Activated CD4-positive, alpha-beta memory T cell treated with anti-CD3 and anti-CD28 coated beads for 36 hours (primary cell): ENCODE measurements around the gene WSB1. TPM values are rescaled to one million over a fixed set of nuclear protein-coding genes. Genes with fewer than 3 reads are reported as not detected.
"Not testable (repeated sequence)": the region's sequence is repeated elsewhere in the genome, so short reads cannot be mapped to it uniquely, and the experiment has no call there.

Source experiments
- CTCF ChIA-PET: fragments of 350-600 bp; sonication (Branson Sonifier 250); formaldehyde crosslinking; loops from one replicate; lab custom pipeline; 2021; ENCODE audit warnings: antibody characterized with exemption, inconsistent platforms; lab: Charles Lee
- POLR2A ChIA-PET: fragments of 350-600 bp; sonication (Branson Sonifier 250); formaldehyde crosslinking; loops from one replicate; lab custom pipeline; 2021; ENCODE audit warnings: antibody characterized with exemption; lab: Charles Lee
- DNase-seq: peaks from one replicate; pipeline ENCODE4 v3.0.0-alpha.2; 2020
- H3K27ac Mint-ChIP-seq: one replicate; pipeline ENCODE4 v1.8.0; 2021; ENCODE audit warnings: mixed read lengths
- H3K27me3 Mint-ChIP-seq: one replicate; pipeline ENCODE4 v1.8.0; 2021; ENCODE audit warnings: mixed read lengths
- H3K36me3 Mint-ChIP-seq: one replicate; pipeline ENCODE4 v1.8.0; 2021; ENCODE audit warnings: mixed read lengths
- H3K4me1 Mint-ChIP-seq: one replicate; pipeline ENCODE4 v1.8.0; 2021; ENCODE audit warnings: low read depth, mixed read lengths
- H3K4me3 Mint-ChIP-seq: one replicate; pipeline ENCODE4 v1.8.0; 2021; ENCODE audit warnings: mild to moderate bottlenecking, mixed read lengths
- H3K9me3 Mint-ChIP-seq: one replicate; pipeline ENCODE4 v1.8.0; 2021; ENCODE audit warnings: mixed read lengths
- intact Hi-C: fragments of 100-400 bp; cut with micrococcal nuclease; formaldehyde crosslinking; loops from one replicate; pipeline ENCODE4 v1.15.1; 2023
- total RNA-seq, 2 experiments: library from RNA; stranded (reverse); gene quantifications; one replicate each; pipeline ENCODE4 v1.2.3, GENCODE V29; 2021

WSB1 gene, protein sequence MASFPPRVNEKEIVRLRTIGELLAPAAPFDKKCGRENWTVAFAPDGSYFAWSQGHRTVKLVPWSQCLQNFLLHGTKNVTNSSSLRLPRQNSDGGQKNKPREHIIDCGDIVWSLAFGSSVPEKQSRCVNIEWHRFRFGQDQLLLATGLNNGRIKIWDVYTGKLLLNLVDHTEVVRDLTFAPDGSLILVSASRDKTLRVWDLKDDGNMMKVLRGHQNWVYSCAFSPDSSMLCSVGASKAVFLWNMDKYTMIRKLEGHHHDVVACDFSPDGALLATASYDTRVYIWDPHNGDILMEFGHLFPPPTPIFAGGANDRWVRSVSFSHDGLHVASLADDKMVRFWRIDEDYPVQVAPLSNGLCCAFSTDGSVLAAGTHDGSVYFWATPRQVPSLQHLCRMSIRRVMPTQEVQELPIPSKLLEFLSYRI
- total RNA-seq = 100 to 1,000 TPM; 135 to 147 TPM

DNA sequence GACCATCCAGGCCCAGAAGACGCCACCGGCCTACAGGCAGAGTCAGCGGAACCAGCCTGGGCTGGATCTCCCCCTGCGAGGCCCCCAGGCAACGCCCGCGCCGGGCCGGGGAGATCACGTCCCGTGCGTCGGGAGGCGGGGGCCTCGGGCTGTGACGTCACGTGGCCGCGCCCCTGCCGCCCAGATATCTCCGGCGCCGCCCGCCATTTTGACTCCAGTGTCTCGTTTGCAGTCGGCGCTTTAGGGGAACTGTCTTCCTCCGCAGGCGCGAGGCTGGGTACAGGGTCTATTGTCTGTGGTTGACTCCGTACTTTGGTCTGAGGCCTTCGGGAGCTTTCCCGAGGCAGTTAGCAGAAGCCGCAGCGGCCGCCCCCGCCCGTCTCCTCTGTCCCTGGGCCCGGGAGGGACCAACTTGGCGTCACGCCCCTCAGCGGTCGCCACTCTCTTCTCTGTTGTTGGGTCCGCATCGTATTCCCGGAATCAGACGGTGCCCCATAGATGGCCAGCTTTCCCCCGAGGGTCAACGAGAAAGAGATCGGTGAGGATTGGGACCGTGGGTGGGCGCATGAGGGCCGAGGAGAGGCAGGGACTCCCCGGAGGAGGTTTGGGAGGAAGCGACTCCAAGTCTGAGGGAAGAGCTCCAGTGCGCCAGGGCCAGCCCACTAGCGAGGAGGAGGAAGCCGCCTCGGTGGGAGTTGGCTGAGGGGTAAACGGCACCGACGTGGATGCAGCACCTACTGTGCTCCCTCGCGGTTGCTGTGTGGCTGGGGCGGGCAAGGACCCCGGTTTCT is at the start of gene WSB1:
Gene WSB1 (plus strand): TSS at position 217 of the 791 bp plus-strand sequence. CDS start 282 bp downstream, at position 499.
- peak; percentile 94 for DNase-seq
- peaks cover 39% of the 10 kb centered on the region for H3K4me1 Mint-ChIP-seq
- ChIA-PET POLR2A (interaction anchor here (0.6 to 3.6 kb wide), 14 partner anchors 9 to 250 kb away, joined by 3 to 12 read pairs (median 4); partner anchors contain the start of gene KSR1), CTCF (interaction anchor here (0.7 to 4.8 kb wide), 13 partner anchors 15 to 357 kb away, joined by 3 to 47 read pairs (median 3); no protein-coding TSS in a partner anchor)
- no peaks in the 10 kb centered on the region for H3K27me3 Mint-ChIP-seq
- no peaks in the 10 kb centered on the region for H3K9me3 Mint-ChIP-seq
- peaks cover 15% of the 10 kb centered on the region for H3K36me3 Mint-ChIP-seq
- intact Hi-C loops = loop anchor here (1.0 to 5.0 kb wide), 4 partner anchors 38 to 179 kb away; no protein-coding TSS in a partner anchor
- H3K4me3 Mint-ChIP-seq = peak within 1 kb of the TSS; percentile 99
- H3K27ac Mint-ChIP-seq = peak within 1 kb of the TSS; percentile 100

DNA sequence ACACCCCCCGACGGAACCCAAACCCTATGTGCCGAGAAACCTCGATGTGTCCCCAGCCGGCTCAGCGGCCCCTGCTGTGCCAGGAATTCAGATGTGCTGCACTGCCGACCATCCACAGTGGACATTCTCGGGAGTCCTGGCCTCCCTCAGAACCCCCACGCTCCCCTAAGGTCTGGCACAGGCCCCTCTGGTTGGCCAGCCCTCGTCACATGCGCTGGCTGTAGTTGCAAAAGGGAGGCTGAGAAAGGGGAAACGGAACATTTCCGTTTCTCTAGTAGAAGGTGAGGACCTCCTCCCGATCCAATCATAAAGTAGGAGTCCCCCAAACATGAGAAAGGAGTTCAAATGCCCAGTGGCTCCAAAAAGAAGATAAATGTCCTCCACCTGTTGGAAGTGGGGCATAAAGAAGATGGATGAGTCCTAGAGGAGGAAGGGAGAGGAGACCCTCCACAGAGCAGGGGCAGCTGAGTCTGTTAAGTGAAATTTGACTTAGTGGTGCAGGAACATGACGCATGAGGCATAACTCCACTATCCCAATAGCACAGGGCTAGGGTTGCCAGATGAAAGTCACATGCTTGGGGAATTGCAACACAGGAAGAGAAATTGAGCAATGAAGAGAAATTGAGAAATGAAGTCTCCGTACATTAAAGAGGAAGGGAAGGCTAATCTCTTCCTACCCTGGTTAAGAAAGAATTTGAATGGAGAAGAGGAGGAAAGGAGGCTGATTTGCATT is 49.3 kb upstream of the WSB1 start:
- Mint-ChIP-seq H3K27ac (no peak overlapping the region), H3K4me1 (peaks cover 6% of the 10 kb centered on the region), H3K36me3 (no peaks in the 10 kb centered on the region), H3K27me3 (peaks cover 8% of the 10 kb centered on the region), H3K9me3 (no peaks in the 10 kb centered on the region), H3K4me3 (no peak overlapping the region)
- intact Hi-C loops = loop anchor here (1.0 kb wide), 1 partner anchor 88 kb away; no protein-coding TSS in a partner anchor
- CTCF ChIA-PET = interaction anchor here (0.6 to 2.8 kb wide), 8 partner anchors 8 to 356 kb away, joined by 3 to 18 read pairs (median 5); partner anchors contain the start of gene WSB1
- POLR2A ChIA-PET = no interaction called here
- no peak for DNase-seq

DNA sequence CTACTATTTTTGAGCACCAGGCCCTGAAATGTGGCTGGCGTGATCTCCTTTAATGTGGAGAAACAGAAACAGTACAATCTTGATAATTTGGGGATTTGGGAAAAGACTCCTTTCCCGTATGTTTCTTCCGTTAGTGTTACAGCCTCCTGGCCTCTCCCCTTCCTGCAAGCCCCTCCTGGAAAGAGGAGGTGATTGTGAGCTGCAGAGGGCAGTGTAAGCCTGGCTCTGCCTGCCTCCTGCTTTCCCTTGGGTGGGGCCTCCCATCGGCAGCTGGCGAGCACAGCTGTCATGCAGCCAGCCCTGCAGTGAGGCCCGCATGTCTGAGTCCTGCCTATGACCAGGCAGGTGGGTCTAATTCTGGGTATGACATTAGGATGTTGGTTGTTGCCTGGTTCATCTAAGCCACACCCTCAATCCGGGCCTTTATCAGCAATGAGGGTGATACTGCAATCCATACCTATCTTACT is 48.7 kb upstream of the WSB1 start:
- no peak overlapping the region for H3K27ac Mint-ChIP-seq
- H3K27me3 Mint-ChIP-seq = peaks cover 8% of the 10 kb centered on the region
- no peaks in the 10 kb centered on the region for H3K36me3 Mint-ChIP-seq
- peak; percentile 70 for DNase-seq
- intact Hi-C loops = loop anchor here (1.0 kb wide), 1 partner anchor 87 kb away; no protein-coding TSS in a partner anchor
- H3K4me1 Mint-ChIP-seq = peaks cover 6% of the 10 kb centered on the region
- H3K4me3 Mint-ChIP-seq = no peak overlapping the region
- ChIA-PET POLR2A (no interaction called here), CTCF (interaction anchor here (1.0 to 2.8 kb wide), 6 partner anchors 9 to 354 kb away, joined by 3 to 18 read pairs (median 5); partner anchors contain the start of gene WSB1)
- no peaks in the 10 kb centered on the region for H3K9me3 Mint-ChIP-seq

DNA sequence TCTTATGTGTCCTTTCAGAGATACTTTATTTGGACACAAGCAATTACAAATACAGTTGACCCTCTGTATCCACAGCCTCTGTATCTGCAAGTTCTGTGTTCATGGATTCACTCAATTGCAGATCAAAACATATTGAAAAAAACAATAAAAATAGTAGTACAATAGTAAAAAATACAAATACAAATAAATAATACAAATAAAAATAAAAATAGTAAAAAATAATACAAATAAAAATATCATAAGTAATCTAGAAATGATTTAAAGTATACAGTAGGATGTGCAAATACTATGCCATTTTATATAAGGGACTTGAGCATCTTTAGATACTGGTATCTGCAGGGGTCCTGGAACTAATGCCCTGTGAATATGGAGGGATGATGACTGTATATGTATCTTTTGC is 47.4 kb upstream of the WSB1 start:
- ChIA-PET POLR2A (no interaction called here), CTCF (interaction anchor here (1.7 to 2.8 kb wide), 2 partner anchors 10 to 86 kb away, joined by 11 to 18 read pairs; no protein-coding TSS in a partner anchor)
- intact Hi-C loops = no loop called here
- Mint-ChIP-seq H3K4me3 (no peak overlapping the region), H3K27me3 (peaks cover 8% of the 10 kb centered on the region), H3K4me1 (peaks cover 3% of the 10 kb centered on the region), H3K36me3 (no peaks in the 10 kb centered on the region), H3K9me3 (no peaks in the 10 kb centered on the region), H3K27ac (no peak overlapping the region)
- no peak for DNase-seq

DNA sequence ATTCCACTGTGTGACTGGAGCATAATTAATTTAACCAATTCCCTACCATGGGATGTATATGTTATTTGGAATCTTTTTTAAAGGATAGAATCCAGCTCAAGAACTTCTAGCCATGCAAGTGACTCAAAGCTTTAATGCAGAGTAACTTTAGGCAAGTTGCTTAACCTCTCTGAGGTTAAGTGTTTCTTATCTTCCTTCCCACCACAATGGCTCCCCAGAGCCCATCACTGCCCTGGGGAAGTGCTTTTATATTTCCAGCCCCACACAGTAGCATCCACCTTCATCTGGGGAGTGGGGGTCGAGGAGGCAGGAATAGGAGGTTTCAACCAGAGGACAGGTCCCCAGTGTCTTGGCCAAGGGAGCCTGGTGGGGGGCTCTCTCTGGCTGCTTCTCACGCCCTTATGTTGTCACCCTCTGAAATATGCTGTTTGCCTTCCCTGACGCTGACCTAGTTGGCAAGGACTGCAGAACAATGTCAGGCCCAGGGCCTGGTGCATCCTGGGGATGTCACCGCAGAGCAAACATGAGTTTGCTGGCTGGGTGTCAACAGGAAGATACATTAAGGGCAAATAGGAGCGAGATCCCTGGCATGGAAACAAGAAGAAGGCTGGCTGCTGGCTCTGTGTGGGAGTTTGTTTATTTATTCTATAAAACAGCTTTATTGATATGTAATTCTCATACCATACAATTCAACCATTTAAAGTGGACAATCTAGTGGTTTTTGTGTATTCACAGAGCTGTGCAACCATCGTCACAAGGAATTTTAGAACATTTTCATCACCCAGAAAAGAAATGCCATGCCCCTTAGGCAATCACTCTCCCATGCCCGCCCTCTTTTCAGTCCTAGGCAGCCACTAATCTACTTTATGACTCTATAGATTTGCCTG is 46.6 kb upstream of the WSB1 start:
- POLR2A ChIA-PET = no interaction called here

DNA sequence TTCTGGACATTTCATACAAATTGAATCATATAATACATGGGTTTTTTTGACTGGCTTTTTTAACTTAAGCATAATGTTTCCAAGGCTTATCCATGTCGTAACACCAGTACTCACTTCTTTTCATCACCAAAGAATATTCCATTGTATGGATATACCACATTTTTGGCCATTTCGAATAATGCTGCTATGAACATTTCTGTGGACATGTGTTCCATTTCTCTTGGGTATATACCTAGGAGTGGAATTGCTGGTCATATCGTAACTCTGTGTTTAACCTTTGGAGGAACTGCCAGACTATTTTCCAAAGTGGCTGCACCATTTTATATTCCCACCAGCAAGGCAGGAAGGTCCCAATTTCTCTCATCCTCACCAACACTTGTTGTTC is 46.0 kb upstream of the WSB1 start:
- Mint-ChIP-seq H3K9me3 (no peaks in the 10 kb centered on the region), H3K4me1 (no peaks in the 10 kb centered on the region), H3K36me3 (no peaks in the 10 kb centered on the region), H3K27me3 (peaks cover 6% of the 10 kb centered on the region), H3K4me3 (no peak overlapping the region), H3K27ac (no peak overlapping the region)
- intact Hi-C loops = no loop called here
- ChIA-PET POLR2A (no interaction called here), CTCF (interaction anchor here (0.5 to 1.0 kb wide), 2 partner anchors 11 to 88 kb away, joined by 3 read pairs; no protein-coding TSS in a partner anchor)
- DNase-seq = no peak

More for the DNA sequence above, 46.6 kb upstream of the WSB1 start:
- H3K27me3 Mint-ChIP-seq = peaks cover 11% of the 10 kb centered on the region
- no peak overlapping the region for H3K4me3 Mint-ChIP-seq
- no peak for DNase-seq
- CTCF ChIA-PET = interaction anchor here (0.5 to 1.0 kb wide), 4 partner anchors 11 to 88 kb away, joined by 3 to 4 read pairs (median 3); no protein-coding TSS in a partner anchor
- H3K9me3 Mint-ChIP-seq = no peaks in the 10 kb centered on the region
- H3K4me1 Mint-ChIP-seq = no peaks in the 10 kb centered on the region
- intact Hi-C loops = no loop called here
- H3K36me3 Mint-ChIP-seq = no peaks in the 10 kb centered on the region
- no peak overlapping the region for H3K27ac Mint-ChIP-seq

DNA sequence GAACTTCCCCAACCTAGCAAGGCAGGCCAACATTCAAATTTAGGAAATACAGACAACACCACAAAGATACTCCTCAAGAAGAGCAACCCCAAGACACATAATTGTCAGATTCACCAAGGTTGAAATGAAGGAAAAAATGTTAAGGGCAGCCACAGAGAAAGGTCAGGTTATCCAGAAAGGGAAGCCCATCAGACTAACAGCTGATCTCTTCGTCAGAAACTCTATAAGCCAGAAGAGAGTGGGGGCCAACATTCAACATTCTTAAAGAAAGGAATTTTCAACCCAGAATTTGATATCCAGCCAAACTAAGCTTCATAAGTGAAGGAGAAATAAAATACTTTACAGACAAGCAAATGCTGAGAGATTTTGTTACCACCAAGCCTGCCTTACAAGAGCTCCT is 43.1 kb upstream of the WSB1 start:
- H3K9me3 Mint-ChIP-seq, DNase-seq, H3K4me1 Mint-ChIP-seq, CTCF ChIA-PET, H3K36me3 Mint-ChIP-seq, POLR2A ChIA-PET, H3K27me3 Mint-ChIP-seq, H3K4me3 Mint-ChIP-seq, intact Hi-C loops, H3K27ac Mint-ChIP-seq: not testable (repeated sequence)

DNA sequence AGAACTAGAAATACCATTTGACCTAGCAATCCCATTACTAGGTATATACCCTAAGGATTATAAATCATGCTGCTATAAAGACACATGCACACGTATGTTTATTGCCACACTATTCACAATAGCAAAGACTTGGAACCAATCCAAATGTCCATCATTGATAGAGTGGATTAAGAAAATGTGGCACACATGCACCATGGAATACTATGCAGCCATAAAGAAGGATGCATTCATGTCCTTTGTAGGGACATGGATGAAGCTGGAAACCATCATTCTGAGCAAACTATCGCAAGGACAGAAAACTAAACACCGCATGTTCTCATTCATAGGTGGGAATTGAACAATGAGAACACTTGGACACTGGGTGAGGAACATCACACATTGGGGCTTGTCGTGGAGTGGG is 39.1 kb upstream of the WSB1 start:
- H3K27me3 Mint-ChIP-seq, H3K27ac Mint-ChIP-seq, CTCF ChIA-PET: not testable (repeated sequence)

DNA sequence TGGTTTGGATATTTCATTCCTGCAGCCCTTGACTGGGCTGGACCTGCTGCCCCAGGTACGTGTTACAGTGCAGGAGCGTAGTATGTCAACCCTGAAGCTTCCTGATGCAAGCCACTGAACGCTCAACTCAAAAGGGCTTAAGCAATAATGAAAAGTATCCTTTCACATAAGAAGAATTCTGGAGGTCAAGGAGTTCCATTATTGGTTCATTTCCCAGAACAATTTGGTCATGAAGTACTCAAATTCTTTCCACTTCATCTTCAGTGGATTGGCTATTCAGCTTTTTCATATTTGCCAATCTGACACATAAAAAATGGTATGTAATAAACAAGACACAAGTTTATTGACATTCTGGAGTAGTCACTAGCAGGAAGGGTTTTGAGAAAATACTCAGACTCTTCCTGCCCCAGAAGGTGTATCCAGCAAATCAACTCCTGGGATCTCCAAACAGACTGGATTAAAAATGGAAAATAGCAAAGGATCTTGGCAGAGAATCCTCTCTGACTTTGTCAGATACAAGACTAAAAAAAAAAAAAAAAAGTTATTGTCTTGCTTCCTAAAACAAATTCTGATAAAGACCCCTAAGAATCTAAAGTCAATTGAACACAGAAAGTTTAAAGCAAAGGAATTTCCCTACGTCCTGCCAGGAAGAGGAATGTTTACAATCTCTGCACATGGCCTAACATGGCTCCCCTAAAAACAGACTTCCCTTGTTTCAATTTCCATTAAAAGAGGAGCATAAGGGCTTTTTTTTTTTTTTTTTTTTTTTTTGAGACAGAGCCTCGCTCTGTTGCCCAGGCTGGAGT is 37.5 kb upstream of the WSB1 start:
- Mint-ChIP-seq H3K4me3 (no peak overlapping the region), H3K4me1 (no peaks in the 10 kb centered on the region), H3K36me3 (no peaks in the 10 kb centered on the region), H3K27me3 (peaks cover 4% of the 10 kb centered on the region), H3K27ac (no peak overlapping the region), H3K9me3 (peaks cover 3% of the 10 kb centered on the region)
- intact Hi-C loops = no loop called here
- POLR2A ChIA-PET = no interaction called here
- CTCF ChIA-PET = interaction anchor here (1.8 kb wide), 1 partner anchor 20 kb away, joined by 4 read pairs; no protein-coding TSS in a partner anchor
- DNase-seq = no peak

More for the DNA sequence above, 39.1 kb upstream of the WSB1 start:
- H3K36me3 Mint-ChIP-seq, H3K4me3 Mint-ChIP-seq, H3K9me3 Mint-ChIP-seq, intact Hi-C loops, H3K4me1 Mint-ChIP-seq, POLR2A ChIA-PET, DNase-seq: not testable (repeated sequence)

DNA sequence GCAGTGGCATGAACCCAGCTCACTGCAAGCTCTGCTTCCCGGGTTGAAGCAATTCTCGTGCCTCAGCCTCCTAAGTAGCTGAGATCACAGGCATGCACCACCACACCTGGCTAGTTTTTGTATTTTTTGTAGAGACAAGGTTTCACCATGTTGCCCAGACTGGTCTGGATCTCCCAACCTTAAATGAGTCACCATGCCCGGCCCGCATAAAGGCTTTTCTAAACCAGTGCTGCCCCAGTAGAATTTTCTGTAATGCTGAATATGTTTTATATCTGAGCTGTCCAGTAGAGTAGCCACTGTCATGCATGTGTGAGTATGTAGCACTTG is 36.9 kb upstream of the WSB1 start:
- Mint-ChIP-seq H3K27me3 (no peaks in the 10 kb centered on the region), H3K27ac (no peak overlapping the region), H3K36me3 (no peaks in the 10 kb centered on the region), H3K4me1 (no peaks in the 10 kb centered on the region), H3K4me3 (no peak overlapping the region), H3K9me3 (peaks cover 3% of the 10 kb centered on the region)
- DNase-seq = no peak
- intact Hi-C loops = no loop called here
- ChIA-PET CTCF (interaction anchor here (1.8 kb wide), 1 partner anchor 20 kb away, joined by 4 read pairs; no protein-coding TSS in a partner anchor), POLR2A (no interaction called here)
